ENCODE data around the gene STXBP1. TPM values are rescaled to one million over a fixed set of nuclear protein-coding genes. Genes with fewer than 3 reads are reported as not detected.

The STXBP1 gene
- total and polyA plus RNA-seq, 2 donors (not counting 1 experiment from before 2014, with no cell fraction given) = 25.6 to 36.0 TPM

DNA sequence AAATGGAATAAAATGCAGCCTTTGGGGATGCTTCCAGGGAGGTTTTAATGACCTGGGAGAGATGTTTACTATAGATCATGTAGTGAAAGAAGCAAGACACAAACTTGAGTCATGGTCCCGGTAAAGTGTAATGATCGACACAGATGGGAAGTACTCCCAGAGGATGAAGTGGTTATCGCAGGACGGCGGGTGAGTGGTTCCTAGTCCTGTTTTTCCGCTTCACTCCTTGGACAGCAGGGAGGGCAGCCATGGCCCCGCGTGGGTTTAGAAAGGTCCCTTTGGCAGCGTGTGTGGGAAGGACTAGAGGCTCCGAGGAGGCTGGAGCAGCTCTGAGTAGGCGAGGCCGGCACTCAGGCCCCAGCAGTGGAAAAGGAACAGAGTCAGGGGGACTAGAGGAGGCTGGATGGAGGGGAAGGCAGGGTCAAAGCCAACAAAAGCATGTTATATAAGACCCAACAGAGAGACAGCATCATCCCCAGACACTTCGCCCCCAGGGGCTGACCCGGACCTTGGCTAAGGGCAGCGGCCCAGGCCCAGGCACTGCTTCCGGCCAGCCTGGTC, 49.2 kb upstream of the STXBP1 start:
- H2AFZ ChIP-seq (ENCODE audit: low read length) = no peak overlapping the region
- no peaks in the 10 kb centered on the region for H4K20me1 ChIP-seq (ENCODE audit: control insufficient read depth, extremely low read depth, insufficient read depth, low read length)

DNA sequence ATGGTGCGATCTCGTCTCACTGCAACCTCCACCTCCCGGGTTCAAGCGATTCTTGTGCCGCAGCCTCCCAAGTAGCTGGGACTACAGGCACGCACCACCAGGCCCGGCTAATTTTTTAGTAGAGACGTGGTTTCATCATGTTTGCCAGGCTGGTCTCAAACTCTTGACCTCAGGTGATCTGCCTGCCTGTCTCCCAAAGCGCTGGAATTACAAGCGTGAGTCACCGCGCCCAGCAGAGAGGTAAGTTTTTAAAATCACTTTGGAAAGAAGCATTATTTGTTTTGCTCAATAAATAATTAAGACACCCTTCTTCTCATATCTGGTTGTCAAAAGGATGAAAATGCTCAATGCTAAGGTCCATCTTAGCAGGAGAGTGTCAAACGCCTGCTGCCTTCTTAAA, 48.5 kb upstream of the STXBP1 start:
- H3K9me3 ChIP-seq (ENCODE audit: control insufficient read depth, insufficient read depth, low read depth, low read length) = no peaks in the 10 kb centered on the region
- peaks cover 33% of the 10 kb centered on the region for H3K36me3 ChIP-seq (ENCODE audit: control insufficient read depth, insufficient read depth, low read length)
- H3K79me2 ChIP-seq (ENCODE audit: control insufficient read depth, insufficient read depth, low read length) = peaks cover 97% of the 10 kb centered on the region
- DNase-seq (ENCODE audit: low read depth in 2 of 2) = no peak
- no peak overlapping the region for H2AFZ ChIP-seq (ENCODE audit: low read length)
- no peaks in the 10 kb centered on the region for H4K20me1 ChIP-seq (ENCODE audit: control insufficient read depth, extremely low read depth, insufficient read depth, low read length)
- peak overlapping the region; percentile 91 for H3K27ac ChIP-seq (ENCODE audit: insufficient read depth, low read length)
- TF ChIP-seq, protein P1, sequence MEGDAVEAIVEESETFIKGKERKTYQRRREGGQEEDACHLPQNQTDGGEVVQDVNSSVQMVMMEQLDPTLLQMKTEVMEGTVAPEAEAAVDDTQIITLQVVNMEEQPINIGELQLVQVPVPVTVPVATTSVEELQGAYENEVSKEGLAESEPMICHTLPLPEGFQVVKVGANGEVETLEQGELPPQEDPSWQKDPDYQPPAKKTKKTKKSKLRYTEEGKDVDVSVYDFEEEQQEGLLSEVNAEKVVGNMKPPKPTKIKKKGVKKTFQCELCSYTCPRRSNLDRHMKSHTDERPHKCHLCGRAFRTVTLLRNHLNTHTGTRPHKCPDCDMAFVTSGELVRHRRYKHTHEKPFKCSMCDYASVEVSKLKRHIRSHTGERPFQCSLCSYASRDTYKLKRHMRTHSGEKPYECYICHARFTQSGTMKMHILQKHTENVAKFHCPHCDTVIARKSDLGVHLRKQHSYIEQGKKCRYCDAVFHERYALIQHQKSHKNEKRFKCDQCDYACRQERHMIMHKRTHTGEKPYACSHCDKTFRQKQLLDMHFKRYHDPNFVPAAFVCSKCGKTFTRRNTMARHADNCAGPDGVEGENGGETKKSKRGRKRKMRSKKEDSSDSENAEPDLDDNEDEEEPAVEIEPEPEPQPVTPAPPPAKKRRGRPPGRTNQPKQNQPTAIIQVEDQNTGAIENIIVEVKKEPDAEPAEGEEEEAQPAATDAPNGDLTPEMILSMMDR (conservative IDR thresholded peaks at IDR 0.05 in 1 of 2, IDR thresholded peaks at IDR 0.05 in 1 of 2; ENCODE audit: low read depth in 1 of 2, low read length in 2 of 2) = no peak
- no peak for TF ChIP-seq EZH2 (IDR thresholded peaks at IDR 0.05; ENCODE audit: low read length, missing control alignments)
- no peaks in the 10 kb centered on the region for H3K27me3 ChIP-seq (ENCODE audit: control insufficient read depth, insufficient read depth, low read length)
- H3K4me3 ChIP-seq (replicated peaks in 1 of 4; ENCODE audit: control extremely low read depth in 1 of 4, insufficient read depth in 1 of 4, low read depth in 3 of 4, low read length in 4 of 4) = peak overlapping the region in 2 of 4 experiments; percentile 17 to 28
- H3K4me1 ChIP-seq (ENCODE audit: control insufficient read depth, extremely low read depth, insufficient read depth, low read length) = peaks cover 58% of the 10 kb centered on the region
- H3K9ac ChIP-seq (ENCODE audit: insufficient read depth, low read length) = no peak overlapping the region
- H3K4me2 ChIP-seq (ENCODE audit: extremely low read depth, insufficient read depth, low read length) = peak overlapping the region; percentile 84

More for the DNA sequence above, 49.2 kb upstream of the STXBP1 start:
- Histone ChIP-seq H3K4me3 (replicated peaks in 1 of 4; ENCODE audit: control extremely low read depth in 1 of 4, insufficient read depth in 1 of 4, low read depth in 3 of 4, low read length in 4 of 4) (peak overlapping the region in 3 of 4 experiments; percentile 27 to 39 (median 28)), H3K9ac (ENCODE audit: insufficient read depth, low read length) (peak overlapping the region; percentile 69), H3K27ac (ENCODE audit: insufficient read depth, low read length) (peak overlapping the region; percentile 91), H3K27me3 (ENCODE audit: control insufficient read depth, insufficient read depth, low read length) (no peaks in the 10 kb centered on the region), H3K4me2 (ENCODE audit: extremely low read depth, insufficient read depth, low read length) (peak overlapping the region; percentile 84), H3K79me2 (ENCODE audit: control insufficient read depth, insufficient read depth, low read length) (peaks cover 97% of the 10 kb centered on the region), H3K9me3 (ENCODE audit: control insufficient read depth, insufficient read depth, low read depth, low read length) (no peaks in the 10 kb centered on the region), H3K36me3 (ENCODE audit: control insufficient read depth, insufficient read depth, low read length) (peaks cover 33% of the 10 kb centered on the region), H3K4me1 (ENCODE audit: control insufficient read depth, extremely low read depth, insufficient read depth, low read length) (peaks cover 65% of the 10 kb centered on the region)
- TF ChIP-seq EZH2 (IDR thresholded peaks at IDR 0.05; ENCODE audit: low read length, missing control alignments) = no peak
- TF ChIP-seq, protein P1 (conservative IDR thresholded peaks at IDR 0.05 in 1 of 2, IDR thresholded peaks at IDR 0.05 in 1 of 2; ENCODE audit: low read depth in 1 of 2, low read length in 2 of 2) = peak in 1 of 2 donors; percentile 14
- peak; percentile 71 to 83 for DNase-seq (ENCODE audit: low read depth in 2 of 2)

DNA sequence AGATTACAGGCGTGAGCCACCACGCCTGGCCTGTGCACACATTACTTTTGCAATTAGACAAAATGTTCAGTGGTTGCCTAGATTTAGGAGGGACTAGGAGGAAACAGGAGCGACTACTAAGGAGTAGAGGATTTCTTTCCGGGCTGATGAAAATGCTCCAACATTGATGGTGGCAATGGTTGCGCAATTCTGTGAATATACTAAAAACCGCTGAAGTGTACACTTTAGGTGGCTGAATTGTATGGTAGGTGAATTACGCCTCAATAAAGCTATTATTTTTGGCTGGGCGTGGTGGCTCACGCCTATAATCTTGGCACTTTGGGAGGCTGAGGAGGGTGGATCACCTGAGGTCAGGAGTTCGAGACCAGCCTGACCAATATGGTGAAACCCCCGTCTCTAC, 46.8 kb upstream of the STXBP1 start:
- TF ChIP-seq, protein P1 (conservative IDR thresholded peaks at IDR 0.05 in 1 of 2, IDR thresholded peaks at IDR 0.05 in 1 of 2; ENCODE audit: low read depth in 1 of 2, low read length in 2 of 2) = no peak
- no peak for TF ChIP-seq EZH2 (IDR thresholded peaks at IDR 0.05; ENCODE audit: low read length, missing control alignments)
- Histone ChIP-seq H3K27ac (ENCODE audit: insufficient read depth, low read length) (peak overlapping the region; percentile 28), H3K27me3 (ENCODE audit: control insufficient read depth, insufficient read depth, low read length) (no peaks in the 10 kb centered on the region), H3K79me2 (ENCODE audit: control insufficient read depth, insufficient read depth, low read length) (peaks cover 90% of the 10 kb centered on the region), H3K4me3 (replicated peaks in 1 of 4; ENCODE audit: control extremely low read depth in 1 of 4, insufficient read depth in 1 of 4, low read depth in 3 of 4, low read length in 4 of 4) (peak overlapping the region in 1 of 4 experiments; percentile 4), H4K20me1 (ENCODE audit: control insufficient read depth, extremely low read depth, insufficient read depth, low read length) (no peaks in the 10 kb centered on the region), H2AFZ (ENCODE audit: low read length) (no peak overlapping the region), H3K36me3 (ENCODE audit: control insufficient read depth, insufficient read depth, low read length) (peaks cover 20% of the 10 kb centered on the region), H3K4me1 (ENCODE audit: control insufficient read depth, extremely low read depth, insufficient read depth, low read length) (peaks cover 49% of the 10 kb centered on the region), H3K9ac (ENCODE audit: insufficient read depth, low read length) (no peak overlapping the region), H3K4me2 (ENCODE audit: extremely low read depth, insufficient read depth, low read length) (peak overlapping the region; percentile 60), H3K9me3 (ENCODE audit: control insufficient read depth, insufficient read depth, low read depth, low read length) (no peaks in the 10 kb centered on the region)
- DNase-seq (ENCODE audit: low read depth in 2 of 2) = no peak

All from fibroblast of lung (primary cell).